B cell (primary cell): ENCODE data around the gene KLHL13.

Experiments used
- CTCF ChIP-seq: fragments of 200-600 bp; IDR thresholded peaks from one replicate; pipeline ENCODE4 v1.8.0; 2022; ENCODE audit warnings: antibody characterized with exemption, mild to moderate bottlenecking
- EZH2 ChIP-seq: IDR thresholded peaks from 2 replicates; pipeline ENCODE4 v1.6.1; 2012; ENCODE audit warnings: borderline replicate concordance, low read depth, mild to moderate bottlenecking, moderate library complexity, low read length; ENCODE audit not compliant: insufficient read depth, poor library complexity, severe bottlenecking

GRCh38 chrX:118024482-118024881 lies 92.1 kb downstream of the KLHL13 start:
- TF ChIP-seq CTCF (no peak), EZH2 (no peak)
